Neural progenitor cell (in vitro differentiated cells): ENCODE data around the gene SLC2A6.

ENCODE experiments used
- EZH2 ChIP-seq: fragments of 200-600 bp; sonication (generic); IDR thresholded peaks from 2 replicates; pipeline ENCODE4 v1.6.1; 2017; ENCODE audit warnings: antibody characterized with exemption, mild to moderate bottlenecking, moderate library complexity
- TF ChIP-seq, protein P1 (sequence below): fragments of 200-600 bp; sonication (generic); IDR thresholded peaks from 2 replicates; pipeline ENCODE4 v1.5.1; 2017; ENCODE audit warnings: antibody characterized with exemption, mild to moderate bottlenecking

- TF ChIP-seq, protein P1, sequence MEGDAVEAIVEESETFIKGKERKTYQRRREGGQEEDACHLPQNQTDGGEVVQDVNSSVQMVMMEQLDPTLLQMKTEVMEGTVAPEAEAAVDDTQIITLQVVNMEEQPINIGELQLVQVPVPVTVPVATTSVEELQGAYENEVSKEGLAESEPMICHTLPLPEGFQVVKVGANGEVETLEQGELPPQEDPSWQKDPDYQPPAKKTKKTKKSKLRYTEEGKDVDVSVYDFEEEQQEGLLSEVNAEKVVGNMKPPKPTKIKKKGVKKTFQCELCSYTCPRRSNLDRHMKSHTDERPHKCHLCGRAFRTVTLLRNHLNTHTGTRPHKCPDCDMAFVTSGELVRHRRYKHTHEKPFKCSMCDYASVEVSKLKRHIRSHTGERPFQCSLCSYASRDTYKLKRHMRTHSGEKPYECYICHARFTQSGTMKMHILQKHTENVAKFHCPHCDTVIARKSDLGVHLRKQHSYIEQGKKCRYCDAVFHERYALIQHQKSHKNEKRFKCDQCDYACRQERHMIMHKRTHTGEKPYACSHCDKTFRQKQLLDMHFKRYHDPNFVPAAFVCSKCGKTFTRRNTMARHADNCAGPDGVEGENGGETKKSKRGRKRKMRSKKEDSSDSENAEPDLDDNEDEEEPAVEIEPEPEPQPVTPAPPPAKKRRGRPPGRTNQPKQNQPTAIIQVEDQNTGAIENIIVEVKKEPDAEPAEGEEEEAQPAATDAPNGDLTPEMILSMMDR = no peak
- no peak for TF ChIP-seq EZH2
These were observed 11.3 kb upstream of the SLC2A6 start for GRCh38 chr9:133490201-133490681.
